GM12891 (cell line): ENCODE results near the gene AP2A1.
A peak's percentile ranks its signal among the peaks of the same experiment; 100 is the strongest.

Experiments
- DNase-seq: peaks from one replicate; pipeline ENCODE4 v3.0.0; 2011; ENCODE audit warnings: low spot score; ENCODE audit not compliant: insufficient read length
- FAIRE-seq: peaks from 2 replicates; lab custom pipeline; 2011; peaks lifted over from hg19 to GRCh38; lab: Jason Lieb, UNC
- PAX5 ChIP-seq: IDR thresholded peaks from 2 replicates; pipeline ENCODE4 v1.6.1; 2011; ENCODE audit warnings: low read length, moderate library complexity, mild to moderate bottlenecking; ENCODE audit not compliant: insufficient read depth, severe bottlenecking
- POLR2A ChIP-seq: IDR thresholded peaks from 2 replicates; pipeline ENCODE4 v1.6.1; 2011; ENCODE audit warnings: low read depth, low read length, control low read depth
- POLR2AphosphoS5 ChIP-seq: IDR thresholded peaks from 2 replicates; pipeline ENCODE4 v1.6.1; 2011; ENCODE audit warnings: low read depth, low read length, control low read depth
- POU2F2 ChIP-seq: IDR thresholded peaks from 2 replicates; pipeline ENCODE4 v1.6.1; 2011; ENCODE audit warnings: low read depth, mild to moderate bottlenecking, control low read depth, low read length, moderate library complexity
- SPI1 ChIP-seq: IDR thresholded peaks from 2 replicates; pipeline ENCODE4 v1.6.1; 2011; ENCODE audit warnings: low read depth, low read length, control low read depth
- TAF1 ChIP-seq: IDR thresholded peaks from 2 replicates; pipeline ENCODE4 v1.6.1; 2011; ENCODE audit warnings: low read depth, low read length, control low read depth

The AP2A1 gene

GRCh38 chr19:49850487-49851342 lies 83.9 kb downstream of the AP2A1 start, which contains the start of gene PTOV1:
TSS of gene PTOV1 (plus strand) at chr19:49851159.
- FAIRE-seq (peak; percentile 91), DNase-seq (peak; percentile 93)
- 0 out of 2 replicates have a peak, but pooled peaks have one; percentile 55 for TF ChIP-seq POLR2AphosphoS5
- peak; percentile 47; the same call in 1 of the 2 replicates for TF ChIP-seq POLR2A
- TF ChIP-seq TAF1 = no peak; the same call in 1 of the 2 replicates
- TF ChIP-seq PAX5 = no peak
- no peak; the same call in 1 of the 2 replicates for TF ChIP-seq POU2F2
- TF ChIP-seq SPI1 = no peak

DNA sequence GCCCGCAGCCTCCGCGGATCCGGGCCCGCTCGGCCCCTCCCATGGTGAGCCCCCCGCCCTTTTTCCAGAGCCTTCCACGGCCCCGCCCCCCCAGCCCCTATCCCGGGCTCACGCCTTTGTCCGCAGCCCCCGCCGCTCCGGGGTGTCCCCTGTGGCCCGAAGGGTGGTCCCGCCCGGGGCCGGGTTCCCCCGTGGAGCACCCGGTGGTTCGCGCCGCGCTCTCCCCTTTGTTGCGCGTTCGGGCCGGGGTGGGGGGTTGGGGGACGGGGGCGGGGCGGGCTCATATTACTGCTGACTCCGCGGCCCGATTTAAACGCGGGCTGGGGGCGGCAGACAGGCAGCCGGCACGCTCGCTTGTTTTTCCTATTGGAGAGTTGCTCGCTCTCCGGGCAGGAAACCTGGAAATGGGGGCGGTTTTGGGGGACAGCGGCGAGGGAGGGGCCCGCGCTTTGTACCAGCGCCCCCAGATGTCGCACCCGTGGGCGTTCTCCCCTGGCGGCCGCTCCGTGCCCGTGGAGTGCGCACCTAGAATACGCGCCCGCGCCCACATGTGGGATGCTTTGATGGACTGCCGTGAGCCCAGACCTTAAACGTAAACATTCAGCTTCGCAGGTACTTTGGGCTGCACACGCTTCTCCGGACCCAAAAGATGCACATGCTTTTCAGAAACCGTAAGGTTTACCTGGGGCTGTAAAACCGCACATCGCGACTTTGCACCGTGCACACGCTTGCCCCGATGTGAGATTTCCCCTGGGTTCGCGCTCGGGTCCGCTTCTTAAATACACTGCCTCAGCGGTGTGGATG lies 84.9 kb downstream of the AP2A1 start:
- DNase-seq (no peak), FAIRE-seq (no peak)
- no peak for TF ChIP-seq SPI1
- no peak for TF ChIP-seq TAF1
- no peak for TF ChIP-seq POU2F2
- TF ChIP-seq POLR2A = no peak
- no peak for TF ChIP-seq PAX5
- TF ChIP-seq POLR2AphosphoS5 = no peak

GRCh38 chr19:49852631-49853126 lies 85.9 kb downstream of the AP2A1 start:
- DNase-seq (no peak), FAIRE-seq (peak; percentile 9)
- TF ChIP-seq POLR2A (no peak), POLR2AphosphoS5 (no peak), PAX5 (no peak), TAF1 (no peak), SPI1 (no peak), POU2F2 (no peak)

GRCh38 chr19:49853852-49854377 lies 87.1 kb downstream of the AP2A1 start:
- DNase-seq (no peak), FAIRE-seq (no peak)
- TF ChIP-seq PAX5 (no peak), TAF1 (no peak), POLR2A (no peak), SPI1 (no peak), POLR2AphosphoS5 (no peak), POU2F2 (no peak)

DNA sequence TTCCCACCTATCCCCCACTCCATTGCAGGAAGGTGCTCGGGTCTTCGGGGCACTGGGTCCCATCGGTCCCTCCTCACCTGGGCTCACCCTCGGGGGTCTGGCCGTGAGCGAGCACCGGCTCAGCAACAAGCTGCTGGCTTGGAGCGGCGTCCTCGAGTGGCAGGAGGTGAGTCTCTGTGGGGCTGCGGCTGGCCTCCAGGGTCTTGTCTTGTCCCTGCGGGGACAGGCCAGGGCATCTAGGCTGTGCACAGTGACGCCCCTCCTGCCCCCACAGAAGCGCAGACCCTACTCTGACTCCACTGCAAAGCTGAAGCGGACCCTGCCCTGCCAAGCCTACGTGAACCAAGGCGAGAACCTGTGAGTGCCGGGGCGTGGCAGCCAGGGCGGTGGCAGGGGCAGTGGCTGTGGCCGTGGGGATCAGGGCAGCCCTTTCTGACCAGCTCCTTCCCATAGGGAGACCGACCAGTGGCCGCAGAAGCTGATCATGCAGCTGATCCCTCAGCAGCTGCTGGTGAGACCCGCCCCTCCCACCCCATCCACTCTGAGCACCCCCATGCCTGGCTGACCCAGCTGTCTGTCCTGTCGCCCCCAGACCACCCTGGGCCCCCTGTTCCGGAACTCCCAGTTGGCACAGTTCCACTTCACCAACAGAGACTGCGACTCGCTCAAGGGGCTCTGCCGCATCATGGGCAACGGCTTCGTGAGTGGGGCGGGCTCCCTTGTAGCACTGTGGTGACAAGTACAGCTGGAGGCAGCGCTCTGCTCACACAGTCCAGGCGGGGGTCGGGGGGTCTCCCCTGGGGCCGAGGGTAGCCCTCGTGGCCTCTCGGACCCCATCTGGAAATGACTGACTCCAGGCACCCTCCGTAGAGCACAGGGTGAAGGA lies 87.8 kb downstream of the AP2A1 start:
- FAIRE-seq (no peak), DNase-seq (no peak)
- no peak for TF ChIP-seq POLR2A
- TF ChIP-seq SPI1 = no peak
- TF ChIP-seq POU2F2 = no peak
- no peak for TF ChIP-seq PAX5
- TF ChIP-seq POLR2AphosphoS5 = no peak
- TF ChIP-seq TAF1 = no peak

DNA sequence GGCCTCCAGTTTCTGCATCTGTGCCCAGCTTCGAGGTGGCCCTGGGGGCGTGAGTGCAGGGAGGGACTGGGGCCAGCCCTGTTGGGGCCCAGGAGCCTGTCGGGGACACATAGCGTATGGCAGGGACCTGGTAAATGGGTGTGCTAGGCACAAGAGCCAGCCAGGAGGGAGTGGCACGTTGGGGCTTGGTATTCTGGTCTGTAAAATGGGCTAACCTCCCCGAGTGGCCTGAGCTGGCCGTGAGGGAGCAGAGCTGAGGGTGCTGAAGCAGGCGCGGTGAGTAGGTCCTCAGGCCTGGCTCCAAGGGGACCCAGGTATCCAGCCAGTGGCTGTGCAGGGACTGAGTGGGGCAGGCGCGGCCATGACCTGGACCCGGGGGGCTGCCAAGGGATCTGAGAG lies 88.5 kb downstream of the AP2A1 start:
- TF ChIP-seq SPI1 = no peak
- no peak for TF ChIP-seq POLR2AphosphoS5
- TF ChIP-seq PAX5 = no peak
- FAIRE-seq (no peak), DNase-seq (no peak)

DNA sequence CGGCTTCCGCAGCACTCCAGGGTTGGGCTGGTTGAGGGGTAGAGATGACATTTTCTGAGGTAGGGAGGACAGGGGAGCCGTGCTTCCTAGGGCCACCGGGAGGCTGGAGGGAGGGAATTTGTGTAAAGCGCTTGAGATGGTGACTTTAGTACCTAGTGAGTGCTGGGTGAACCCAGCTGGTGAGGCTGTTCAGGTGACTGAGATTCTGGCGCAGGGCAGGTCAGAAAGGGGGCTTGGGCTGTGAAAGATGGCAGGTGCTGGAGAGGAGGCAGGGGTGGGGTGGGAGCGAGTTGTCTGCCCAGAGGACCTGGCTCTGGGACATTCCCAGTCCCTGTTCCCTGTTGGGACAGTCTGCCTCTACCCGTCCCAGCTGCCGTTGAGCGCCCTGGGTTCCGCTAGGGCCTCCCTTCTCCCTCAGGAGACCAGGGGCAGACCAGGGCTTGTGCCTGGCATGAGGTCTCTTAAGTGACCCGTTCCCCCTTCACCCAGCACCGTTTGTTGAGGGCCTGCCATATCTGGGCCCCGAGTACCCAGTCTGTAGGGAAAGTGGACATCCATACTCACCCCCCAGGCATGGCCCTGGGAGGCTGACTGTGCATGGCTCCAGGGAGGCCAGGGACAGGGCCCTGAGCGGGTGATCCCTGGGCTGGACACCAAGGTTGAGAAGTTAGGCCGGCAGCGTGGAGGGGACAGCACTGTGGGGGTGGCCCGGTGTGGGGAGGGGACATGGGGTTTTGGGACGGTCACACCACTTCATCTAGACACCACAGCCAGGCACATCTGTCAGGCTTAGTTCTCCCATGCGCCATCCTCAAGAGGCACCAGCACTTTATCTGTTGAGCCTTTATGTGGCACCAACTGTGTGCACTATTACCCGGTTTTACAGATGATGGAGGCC lies 89.1 kb downstream of the AP2A1 start:
- no peak for DNase-seq
- TF ChIP-seq SPI1 = no peak
- TF ChIP-seq POLR2AphosphoS5 = peak; percentile 46
- peak; percentile 20; the same call in 1 of the 2 replicates for TF ChIP-seq POLR2A
- no peak for TF ChIP-seq PAX5
- FAIRE-seq = no peak

GRCh38 chr19:49856574-49857021 lies 89.8 kb downstream of the AP2A1 start:
- no peak for FAIRE-seq

More at GRCh38 chr19:49856574-49857021, 89.8 kb downstream of the AP2A1 start:
- DNase-seq = no peak
- no peak for TF ChIP-seq TAF1
- TF ChIP-seq SPI1 = no peak
- no peak for TF ChIP-seq PAX5
- no peak for TF ChIP-seq POLR2AphosphoS5
- no peak for TF ChIP-seq POU2F2
- no peak for TF ChIP-seq POLR2A
